Neural progenitor cell (in vitro differentiated cells): ENCODE data around the gene SLC6A13.

Source experiments
- EZH2 ChIP-seq: fragments of 200-600 bp; sonication (generic); IDR thresholded peaks from 2 replicates; pipeline ENCODE4 v1.6.1; 2017; ENCODE audit warnings: antibody characterized with exemption, mild to moderate bottlenecking, moderate library complexity
- EZH2phosphoT487 ChIP-seq: fragments of 200-600 bp; sonication (generic); IDR thresholded peaks from 2 replicates; pipeline ENCODE4 v1.6.1; 2017; ENCODE audit warnings: antibody characterized with exemption
- TF ChIP-seq, protein P1 (sequence below): fragments of 200-600 bp; sonication (generic); IDR thresholded peaks from 2 replicates; pipeline ENCODE4 v1.5.1; 2017; ENCODE audit warnings: antibody characterized with exemption, mild to moderate bottlenecking

DNA sequence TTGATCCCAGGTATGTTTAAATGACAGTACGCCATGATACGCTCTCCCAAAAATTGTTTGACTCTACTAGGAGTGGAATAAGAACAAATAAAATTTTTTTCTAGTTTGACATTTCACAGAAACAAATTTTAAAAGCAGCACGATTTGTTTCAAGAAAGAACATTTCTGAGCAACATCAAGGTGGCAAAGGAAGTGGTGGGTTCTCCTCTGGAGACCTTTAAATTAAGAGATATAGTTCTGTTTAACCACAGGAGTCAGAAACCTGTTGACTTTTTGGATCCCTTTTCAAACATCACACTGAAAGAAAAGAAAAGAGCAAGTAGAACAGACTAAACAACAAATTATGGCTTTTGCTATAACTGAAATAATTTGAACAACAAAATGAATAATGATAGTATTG lies 2.5 kb upstream of the SLC6A13 start:
- TF ChIP-seq, protein P1, sequence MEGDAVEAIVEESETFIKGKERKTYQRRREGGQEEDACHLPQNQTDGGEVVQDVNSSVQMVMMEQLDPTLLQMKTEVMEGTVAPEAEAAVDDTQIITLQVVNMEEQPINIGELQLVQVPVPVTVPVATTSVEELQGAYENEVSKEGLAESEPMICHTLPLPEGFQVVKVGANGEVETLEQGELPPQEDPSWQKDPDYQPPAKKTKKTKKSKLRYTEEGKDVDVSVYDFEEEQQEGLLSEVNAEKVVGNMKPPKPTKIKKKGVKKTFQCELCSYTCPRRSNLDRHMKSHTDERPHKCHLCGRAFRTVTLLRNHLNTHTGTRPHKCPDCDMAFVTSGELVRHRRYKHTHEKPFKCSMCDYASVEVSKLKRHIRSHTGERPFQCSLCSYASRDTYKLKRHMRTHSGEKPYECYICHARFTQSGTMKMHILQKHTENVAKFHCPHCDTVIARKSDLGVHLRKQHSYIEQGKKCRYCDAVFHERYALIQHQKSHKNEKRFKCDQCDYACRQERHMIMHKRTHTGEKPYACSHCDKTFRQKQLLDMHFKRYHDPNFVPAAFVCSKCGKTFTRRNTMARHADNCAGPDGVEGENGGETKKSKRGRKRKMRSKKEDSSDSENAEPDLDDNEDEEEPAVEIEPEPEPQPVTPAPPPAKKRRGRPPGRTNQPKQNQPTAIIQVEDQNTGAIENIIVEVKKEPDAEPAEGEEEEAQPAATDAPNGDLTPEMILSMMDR = no peak
- TF ChIP-seq EZH2phosphoT487 (no peak), EZH2 (no peak)
